Measurements from ENCODE around the gene DEDD2.

GRCh38 chr19:42216653-42217519 lies 591 bp downstream of the DEDD2 start:
- TF ChIP-seq CTCF (IDR thresholded peaks at IDR 0.05; ENCODE audit: insufficient read depth, low read length) (no peak), REST (IDR thresholded peaks at IDR 0.05; ENCODE audit: insufficient replicate concordance, low read depth) (no peak), POLR2AphosphoS5 (IDR thresholded peaks at IDR 0.05; ENCODE audit: low read depth) (no peak), GABPA (IDR thresholded peaks at IDR 0.05; ENCODE audit: low read depth) (no peak)

Data from HL-60 (cell line).